HG02943 (cell line): ENCODE measurements around the gene IQCF5.
"Not testable (repeated sequence)": the region's sequence is repeated elsewhere in the genome, so short reads cannot be mapped to it uniquely, and the experiment has no call there.

Experiments used
- ATAC-seq: cut with Tn5 transposase; IDR thresholded peaks from one replicate; pipeline ENCODE4 v1.9.1; 2021; ENCODE audit warnings: mild to moderate bottlenecking, low read depth, moderate library complexity; ENCODE audit not compliant: unreplicated experiment

IQCF5 gene

GRCh38 chr3:51873253-51873766 lies 2.1 kb downstream of the IQCF5 start:
- no peak for ATAC-seq

GRCh38 chr3:51869304-51869703 lies 6.1 kb downstream of the IQCF5 start:
- no peak for ATAC-seq

- not testable (repeated sequence) for ATAC-seq
These were observed 6.5 kb downstream of the IQCF5 start for GRCh38 chr3:51868896-51869295.

GRCh38 chr3:51862886-51863285 lies 12.5 kb downstream of the IQCF5 start:
- ATAC-seq, result no peak

- no peak for ATAC-seq
These were observed 14.4 kb downstream of the IQCF5 start, which contains the start of gene IQCF2 for GRCh38 chr3:51860703-51861665. TSS of gene IQCF2 (plus strand) at chr3:51861615. CDS start at chr3:51861667, 52 bp downstream.

- ATAC-seq, result not testable (repeated sequence)
These were observed 20.0 kb downstream of the IQCF5 start for GRCh38 chr3:51855411-51855810.

GRCh38 chr3:51845129-51845528 lies 30.3 kb downstream of the IQCF5 start:
- ATAC-seq, result no peak

GRCh38 chr3:51836606-51837005 lies 38.8 kb downstream of the IQCF5 start:
- ATAC-seq, result no peak

- no peak for ATAC-seq
These were observed 44.5 kb downstream of the IQCF5 start for GRCh38 chr3:51830836-51831385.

- no peak for ATAC-seq
These were observed 45.1 kb downstream of the IQCF5 start for GRCh38 chr3:51830345-51830744.

GRCh38 chr3:51828297-51828696 lies 47.1 kb downstream of the IQCF5 start:
- ATAC-seq, result no peak
